ENCODE measurements around the gene SH2D1B.
A peak's percentile ranks its signal among the peaks of the same experiment; 100 is the strongest.
"Not testable (repeated sequence)": the region's sequence is repeated elsewhere in the genome, so short reads cannot be mapped to it uniquely, and the experiment has no call there.

The SH2D1B gene

GRCh38 chr1:162412002-162412401 is at the start of gene SH2D1B:
SH2D1B (minus strand) TSS chr1:162412136; CDS start chr1:162412016, 120 bp downstream.
- no peak for DNase-seq

GRCh38 chr1:162458236-162458635 is 46.3 kb upstream of the SH2D1B start:
- DNase-seq, result no peak

- DNase-seq, result no peak
Measured at GRCh38 chr1:162456323-162456722, 44.4 kb upstream of the SH2D1B start.

DNA sequence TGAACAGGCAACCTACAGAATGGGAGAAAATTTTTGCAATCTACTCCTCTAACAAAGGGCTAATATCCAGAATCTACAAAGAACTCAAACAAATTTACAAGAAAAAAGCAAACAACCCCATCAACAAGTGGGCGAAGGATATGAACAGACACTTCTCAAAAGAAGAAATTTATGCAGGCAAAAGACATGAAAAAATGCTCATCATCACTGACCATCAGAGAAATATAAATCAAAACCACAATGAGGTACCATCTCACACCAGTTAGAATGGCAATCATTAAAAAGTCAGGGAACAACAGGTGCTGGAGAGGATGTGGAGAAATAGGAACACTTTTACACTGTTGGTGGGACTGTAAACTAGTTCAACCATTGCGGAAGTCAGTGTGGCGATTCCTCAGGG is 42.4 kb upstream of the SH2D1B start:
- DNase-seq, result not testable (repeated sequence)

- DNase-seq, result no peak
Measured at GRCh38 chr1:162446946-162447345, 35.0 kb upstream of the SH2D1B start.

DNA sequence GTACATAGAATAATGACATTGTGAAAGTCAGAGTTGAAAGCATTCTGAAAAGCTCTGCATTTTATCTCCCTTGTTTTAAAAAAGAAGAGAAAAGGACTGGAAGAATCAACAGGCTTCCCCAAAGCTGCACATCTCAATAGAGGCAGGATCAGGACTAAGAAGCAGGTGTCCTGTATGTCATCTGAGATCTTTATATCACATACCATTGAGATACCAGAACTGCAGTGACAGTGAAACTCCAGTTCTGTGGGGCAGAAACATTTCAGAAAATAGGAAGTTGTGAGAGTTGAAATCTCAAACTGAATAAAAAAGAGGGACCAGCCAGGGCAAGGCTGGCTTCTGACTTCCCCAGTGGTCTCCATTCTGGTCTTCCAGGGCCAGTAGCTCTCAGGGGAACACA is 33.0 kb upstream of the SH2D1B start:
- no peak for DNase-seq

DNA sequence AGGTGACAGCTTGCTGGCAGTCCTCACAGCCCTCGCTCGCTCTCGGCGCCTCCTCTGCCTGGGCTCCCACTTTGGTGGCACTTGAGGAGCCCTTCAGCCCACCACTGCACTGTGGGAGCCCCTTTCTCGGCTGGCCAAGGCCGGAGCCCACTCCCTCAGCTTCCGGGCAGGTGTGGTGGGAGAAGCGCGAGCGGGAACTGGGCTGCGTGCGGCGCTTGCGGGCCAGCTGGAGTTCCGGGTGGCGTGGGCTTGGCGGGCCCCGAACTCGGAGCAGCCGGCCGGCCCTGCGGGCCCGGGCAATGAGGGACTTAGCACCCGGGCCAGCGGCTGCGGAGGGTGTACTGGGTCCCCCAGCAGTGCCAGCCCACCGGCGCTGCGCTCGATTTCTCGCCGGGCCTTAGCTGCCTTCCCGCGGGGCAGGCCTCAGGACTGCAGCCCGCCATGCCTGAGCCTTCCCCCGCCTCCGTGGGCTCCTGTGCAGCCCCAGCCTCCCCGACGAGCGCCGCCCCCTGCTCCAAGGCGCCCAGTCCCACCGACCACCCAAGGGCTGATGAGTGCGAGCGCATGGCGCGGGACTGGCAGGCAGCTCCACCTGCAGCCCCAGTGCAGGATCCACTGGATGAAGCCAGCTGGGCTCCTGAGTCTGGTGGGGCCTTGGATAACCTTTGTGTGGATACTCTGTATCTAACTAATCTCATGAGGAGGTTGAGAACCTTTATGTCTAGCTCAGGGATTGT is 21.2 kb upstream of the SH2D1B start:
- DNase-seq, result not testable (repeated sequence)

DNA sequence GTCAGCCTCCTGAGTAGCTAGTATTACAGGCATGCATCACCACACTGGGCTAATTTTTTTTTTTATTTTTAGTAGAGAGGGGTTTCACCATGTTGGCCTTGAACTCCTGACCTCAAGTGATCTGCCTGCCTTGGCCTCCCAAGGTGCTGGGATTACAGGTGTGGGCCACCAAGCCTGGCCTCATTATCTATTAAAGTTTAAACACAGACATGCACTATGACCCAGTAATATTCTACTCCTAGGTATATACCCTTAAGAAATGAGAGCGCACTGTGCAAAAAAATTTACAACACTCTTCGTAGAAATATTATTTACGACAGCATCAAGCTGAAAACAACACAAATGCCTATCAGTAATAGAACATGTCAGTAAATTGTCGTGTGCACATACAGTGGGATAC is 18.6 kb upstream of the SH2D1B start:
- DNase-seq, result no peak

- no peak for DNase-seq
Measured at GRCh38 chr1:162422662-162423375, 10.9 kb upstream of the SH2D1B start.

GRCh38 chr1:162421258-162422164 is 9.6 kb upstream of the SH2D1B start:
- DNase-seq, result no peak

- no peak for DNase-seq
Measured at GRCh38 chr1:162420120-162420519, 8.2 kb upstream of the SH2D1B start.

DNA sequence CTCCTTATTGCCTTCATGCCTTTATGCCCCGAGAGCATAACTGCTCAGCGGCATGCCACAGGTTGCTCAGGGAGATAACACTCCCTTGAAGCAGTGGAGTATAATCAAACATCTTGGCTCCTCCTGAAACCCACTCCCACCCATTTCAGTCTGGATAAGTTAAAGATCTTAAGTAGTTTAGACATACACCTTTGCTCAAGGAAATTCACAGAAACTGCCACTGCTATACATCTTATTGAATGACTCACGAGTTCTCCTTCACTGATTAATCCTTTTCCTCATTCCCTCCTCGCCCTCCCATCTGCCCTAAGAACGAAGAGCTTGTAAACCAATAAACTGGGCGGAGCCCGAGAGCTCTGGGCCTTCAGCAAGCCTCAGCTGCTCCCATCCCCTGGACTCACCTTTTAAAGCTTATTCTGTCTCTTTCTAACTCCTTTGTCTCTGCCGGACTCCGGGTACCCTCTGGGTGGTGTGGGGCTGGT is 7.6 kb upstream of the SH2D1B start:
- DNase-seq, result not testable (repeated sequence)

GRCh38 chr1:162418584-162418983 is 6.6 kb upstream of the SH2D1B start:
- not testable (repeated sequence) for DNase-seq

DNA sequence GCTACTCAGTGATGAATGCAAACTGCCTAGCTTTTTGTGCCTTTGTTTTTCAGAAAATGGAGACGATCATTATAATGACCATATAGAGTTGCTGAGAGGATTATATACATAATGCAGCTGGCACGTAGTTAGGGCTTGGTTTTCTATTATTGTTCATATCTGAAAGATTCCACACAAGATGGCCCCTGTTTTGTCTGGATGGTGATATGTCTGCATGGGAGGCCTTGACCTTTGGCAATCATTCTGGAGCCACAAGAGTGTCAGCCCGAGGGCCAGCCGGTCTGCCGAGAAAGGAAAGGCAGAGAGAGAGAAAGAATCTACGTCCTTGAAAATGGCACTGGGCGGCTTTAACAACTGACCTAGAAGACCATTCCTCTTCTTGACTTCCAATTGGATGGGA is 5.7 kb upstream of the SH2D1B start:
- DNase-seq, result no peak

DNA sequence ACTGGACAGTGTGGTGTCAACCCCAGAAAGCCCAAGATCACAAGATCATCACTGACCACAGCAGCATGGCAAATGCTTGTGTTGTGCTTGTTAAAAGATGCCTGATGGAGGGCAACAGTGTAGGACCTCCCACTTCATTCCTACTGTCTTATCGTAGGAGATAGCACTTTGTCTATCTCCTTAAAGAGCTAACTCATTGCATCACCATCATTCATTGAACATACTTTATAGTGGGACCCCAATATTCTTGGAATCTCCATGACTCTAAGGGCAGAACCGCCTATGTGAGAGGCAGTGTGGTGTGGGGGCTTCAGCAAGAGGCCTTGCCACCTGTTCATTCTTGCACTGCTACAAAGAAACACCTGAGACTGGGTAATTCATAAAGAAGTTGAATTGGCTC is 5.0 kb upstream of the SH2D1B start:
- no peak for DNase-seq

GRCh38 chr1:162416215-162416614 is 4.3 kb upstream of the SH2D1B start:
- no peak for DNase-seq

- DNase-seq, result no peak
Measured at GRCh38 chr1:162407539-162407938, 4.4 kb downstream of the SH2D1B start.

- DNase-seq, result no peak
Measured at GRCh38 chr1:162406811-162407210, 5.1 kb downstream of the SH2D1B start.

DNA sequence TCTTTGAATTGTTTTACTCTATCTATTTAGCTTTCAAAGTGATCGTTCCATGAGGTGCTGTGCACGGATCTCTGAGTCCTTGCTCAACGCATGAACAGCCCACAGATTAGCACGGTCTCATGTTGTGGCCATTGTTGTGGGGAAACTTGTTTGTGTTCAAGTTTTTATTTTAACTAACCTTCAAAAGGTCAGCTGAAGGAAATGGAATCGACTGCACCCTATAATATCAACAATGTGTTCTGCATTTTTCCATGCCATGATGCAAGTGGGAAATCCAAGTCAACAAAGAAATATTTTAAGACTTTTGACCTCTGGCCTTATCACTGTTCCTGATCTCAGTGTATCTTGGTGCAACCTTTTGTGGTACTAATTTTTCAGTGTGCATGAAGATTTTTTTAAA is 6.1 kb downstream of the SH2D1B start:
- DNase-seq, result no peak

DNA sequence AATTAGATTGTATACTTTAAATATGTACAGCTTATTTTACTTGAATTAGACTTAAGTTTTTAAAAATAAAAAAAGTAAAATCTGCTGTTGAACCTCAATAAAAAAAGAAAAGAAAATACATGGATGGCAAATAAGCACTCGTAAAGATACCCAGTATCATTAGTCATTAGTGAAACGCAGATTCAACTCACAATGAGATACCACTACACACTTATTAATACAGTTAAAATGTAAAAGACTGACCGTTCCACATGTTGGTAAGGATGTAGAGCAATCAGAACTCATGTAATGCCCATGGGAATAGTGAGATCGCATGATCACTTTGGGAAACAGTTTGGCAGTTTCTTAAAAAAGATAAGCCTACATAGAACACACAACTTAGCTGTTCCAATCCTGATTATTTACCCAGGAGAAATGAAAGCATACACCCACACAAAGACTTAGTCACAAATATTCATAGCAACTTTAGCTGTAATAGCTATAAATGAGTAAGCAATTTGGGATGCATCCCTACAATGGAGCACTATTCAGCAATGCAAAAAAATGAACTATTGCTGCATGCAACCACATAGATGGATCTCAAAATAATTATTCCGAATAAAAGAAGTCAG is 7.3 kb downstream of the SH2D1B start:
- DNase-seq, result no peak

DNA sequence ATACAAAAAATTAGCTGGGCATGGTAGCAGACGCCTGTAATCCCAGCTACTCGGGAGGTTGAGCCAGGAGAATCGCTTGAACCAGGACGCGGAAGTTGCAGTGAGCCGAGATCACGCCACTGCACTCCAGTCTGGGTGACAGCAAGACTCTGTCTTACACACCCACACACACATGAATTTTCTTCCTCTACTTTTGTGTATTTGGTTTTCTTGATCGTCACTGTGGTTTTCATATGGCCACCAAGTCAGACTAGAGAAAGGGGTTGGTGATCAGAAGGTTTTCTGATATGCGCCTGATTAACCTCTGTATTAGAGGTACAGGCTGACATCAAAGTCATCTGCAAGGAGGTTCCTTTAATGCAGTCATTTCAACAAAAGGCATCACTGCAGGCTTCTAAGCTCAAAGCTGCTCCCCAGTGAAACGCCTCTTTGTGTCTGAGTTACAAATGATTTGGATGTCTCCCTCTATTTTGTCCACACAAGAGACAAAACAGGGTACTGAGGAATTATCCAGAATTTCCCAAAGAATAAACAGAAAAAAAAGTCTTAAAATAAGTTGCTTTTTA is 11.1 kb downstream of the SH2D1B start:
- DNase-seq, result no peak

DNA sequence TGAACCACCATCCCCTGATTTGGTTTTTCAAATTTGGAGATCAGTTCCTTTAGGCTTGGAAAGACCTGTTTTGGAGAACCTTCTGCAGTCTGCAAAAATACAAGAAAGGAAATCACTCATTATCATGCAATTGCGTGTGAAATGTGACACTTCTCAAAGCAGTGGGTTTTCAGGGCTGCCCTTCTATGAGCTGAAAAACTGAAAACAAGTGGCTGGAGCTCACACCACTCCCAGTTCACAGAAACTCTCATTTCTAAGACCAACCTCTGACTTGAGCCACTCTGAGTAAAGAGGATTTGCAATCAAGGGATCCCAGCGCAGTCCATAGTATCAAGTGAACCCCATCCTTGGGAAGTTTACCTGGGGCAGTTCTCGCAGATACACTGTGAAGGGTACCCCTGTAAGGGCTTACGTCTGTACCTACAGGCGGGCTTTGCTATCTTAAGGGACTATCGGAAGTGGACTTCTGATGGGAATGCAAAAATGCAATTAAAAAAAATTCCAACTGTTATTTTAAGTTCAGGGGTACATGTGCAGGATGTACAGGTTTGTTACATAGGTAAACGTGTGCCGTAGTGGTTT is 12.8 kb downstream of the SH2D1B start:
- DNase-seq, result peak; percentile 64
